ENCODE results near the gene RTL10. TPM values are rescaled to one million over a fixed set of nuclear protein-coding genes. Genes with fewer than 3 reads are reported as not detected.

Gene RTL10
- total RNA-seq, 1 donor from 2014 or later = 16.7 TPM

GRCh38 chr22:19876314-19876940 is 21.8 kb upstream of the RTL10 start:
- intact Hi-C loops (cut with micrococcal nuclease) = no loop called here

DNA sequence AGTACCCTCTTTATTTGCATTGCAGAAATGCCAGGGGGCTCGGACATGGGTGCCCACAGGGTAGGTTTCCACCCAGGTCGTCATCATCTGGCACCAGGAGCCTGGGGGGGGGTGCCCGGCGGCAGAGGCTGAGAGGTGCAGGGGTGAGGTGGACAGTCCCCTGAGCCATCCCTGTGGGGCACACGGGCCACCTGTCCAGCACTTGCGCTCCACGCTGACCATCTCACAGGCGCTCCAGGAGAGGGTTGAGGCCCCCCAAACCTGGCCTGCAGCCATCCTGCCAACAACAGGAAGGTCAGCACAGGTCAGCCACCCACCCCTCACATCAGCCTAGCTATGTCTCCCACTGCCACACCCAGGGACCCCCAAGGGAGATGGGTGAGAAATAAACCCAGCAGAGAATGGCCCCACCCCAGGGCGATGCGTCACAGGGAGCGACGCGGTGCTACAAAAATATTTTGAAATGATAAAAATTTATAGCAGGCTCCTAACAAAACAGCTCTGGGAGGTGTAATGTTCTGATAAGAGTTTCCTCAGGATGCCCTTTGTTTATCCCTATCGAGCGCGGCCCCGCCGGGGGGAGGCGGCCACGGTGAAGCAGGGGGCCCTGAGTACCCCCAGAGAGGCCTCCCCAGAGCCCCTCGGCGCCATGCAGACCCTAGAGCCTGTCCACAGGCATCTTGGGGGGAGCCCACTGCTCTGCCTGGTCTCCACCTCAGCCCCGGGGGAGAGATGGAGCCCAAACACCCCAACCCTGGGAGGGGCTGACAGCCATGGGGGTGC is 21.0 kb upstream of the RTL10 start:
- intact Hi-C loops (cut with micrococcal nuclease) = no loop called here

GRCh38 chr22:19875061-19875530 is 20.4 kb upstream of the RTL10 start:
- intact Hi-C loops (cut with micrococcal nuclease) = no loop called here

- intact Hi-C loops (cut with micrococcal nuclease) = no loop called here
These were observed 19.8 kb upstream of the RTL10 start for GRCh38 chr22:19874307-19875060.

DNA sequence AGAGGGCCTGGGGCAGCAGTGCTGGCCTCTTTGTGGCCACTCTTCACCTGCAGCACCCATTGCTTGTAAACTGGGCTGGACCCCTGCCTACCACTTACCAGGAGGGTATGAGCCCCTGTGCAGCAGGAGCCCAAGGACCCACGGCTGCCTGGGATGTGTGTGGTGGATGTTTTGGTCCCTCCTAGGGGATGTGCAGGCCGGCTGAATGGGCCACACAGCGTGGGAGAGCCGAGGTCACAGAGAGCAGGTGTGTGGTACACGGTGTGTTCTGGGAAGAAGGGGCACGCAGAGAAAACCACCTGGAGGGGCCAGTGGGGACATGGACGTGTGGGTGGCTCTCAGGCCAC is 19.3 kb upstream of the RTL10 start:
- intact Hi-C loops (cut with micrococcal nuclease) = no loop called here

GRCh38 chr22:19873138-19873959 is 18.7 kb upstream of the RTL10 start:
- intact Hi-C loops (cut with micrococcal nuclease) = no loop called here

DNA sequence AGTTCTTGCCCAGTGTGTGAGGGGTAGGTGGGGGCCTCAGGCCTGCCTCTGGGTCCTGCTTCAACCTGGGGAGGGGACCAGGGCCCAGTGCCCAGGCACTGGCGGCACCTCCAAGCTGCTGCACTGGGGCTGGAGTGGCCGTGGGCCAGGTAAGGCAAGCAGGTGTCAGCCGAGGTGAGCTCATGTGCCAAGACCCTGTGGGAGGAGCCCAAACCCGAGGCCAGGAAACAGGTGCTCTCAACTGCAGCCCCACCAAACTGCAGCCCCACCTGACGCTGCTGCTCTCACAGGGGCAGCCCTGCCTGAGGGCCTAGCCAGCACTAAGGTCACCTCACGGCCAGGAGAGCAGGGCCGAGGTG is 18.1 kb upstream of the RTL10 start:
- intact Hi-C loops (cut with micrococcal nuclease) = no loop called here

- intact Hi-C loops (cut with micrococcal nuclease) = no loop called here
These were observed 17.4 kb upstream of the RTL10 start for GRCh38 chr22:19871845-19872778.

DNA sequence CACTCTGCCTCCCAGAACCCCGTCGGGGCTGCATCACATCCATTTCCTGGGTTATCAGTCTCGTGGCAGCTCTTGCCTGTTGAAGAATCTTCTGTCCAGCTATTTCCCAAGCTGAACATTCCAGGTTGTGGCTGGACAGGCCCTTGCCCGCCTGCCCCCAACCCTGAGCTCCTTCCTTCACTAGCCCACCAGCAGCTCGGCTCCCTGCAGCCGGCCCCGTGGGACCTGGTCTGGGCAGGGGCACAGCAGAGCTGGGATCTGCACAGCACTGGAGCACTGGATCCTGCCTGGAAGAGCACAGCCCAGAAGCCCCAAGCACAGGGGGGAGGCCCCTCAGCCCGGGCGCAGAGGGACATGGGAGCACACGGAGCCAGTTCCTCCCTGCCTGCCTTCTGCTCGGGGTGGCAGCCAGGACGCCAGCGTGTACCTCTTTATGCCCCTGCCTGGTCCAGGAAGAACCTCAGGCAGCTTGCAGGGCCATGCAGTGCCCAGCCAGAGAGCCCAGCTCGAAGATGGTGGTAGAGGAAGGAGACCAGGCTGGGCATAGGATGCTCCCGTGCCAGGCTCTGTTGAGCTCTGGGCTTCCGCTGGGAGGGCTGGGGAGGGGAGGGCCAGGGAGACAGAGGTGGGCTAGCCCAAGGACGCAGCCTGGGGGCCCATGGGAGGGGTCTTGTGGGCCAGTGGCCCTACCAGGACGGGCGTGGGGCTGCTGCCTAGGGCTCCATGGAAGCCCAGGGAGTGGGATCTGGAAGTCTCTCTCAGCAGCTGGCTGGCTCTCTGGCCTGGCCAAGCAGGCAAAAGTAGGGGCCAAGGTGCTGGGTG is 16.6 kb upstream of the RTL10 start:
- intact Hi-C loops (cut with micrococcal nuclease) = no loop called here

- intact Hi-C loops (cut with micrococcal nuclease) = no loop called here
These were observed 15.7 kb upstream of the RTL10 start for GRCh38 chr22:19870153-19871022.

DNA sequence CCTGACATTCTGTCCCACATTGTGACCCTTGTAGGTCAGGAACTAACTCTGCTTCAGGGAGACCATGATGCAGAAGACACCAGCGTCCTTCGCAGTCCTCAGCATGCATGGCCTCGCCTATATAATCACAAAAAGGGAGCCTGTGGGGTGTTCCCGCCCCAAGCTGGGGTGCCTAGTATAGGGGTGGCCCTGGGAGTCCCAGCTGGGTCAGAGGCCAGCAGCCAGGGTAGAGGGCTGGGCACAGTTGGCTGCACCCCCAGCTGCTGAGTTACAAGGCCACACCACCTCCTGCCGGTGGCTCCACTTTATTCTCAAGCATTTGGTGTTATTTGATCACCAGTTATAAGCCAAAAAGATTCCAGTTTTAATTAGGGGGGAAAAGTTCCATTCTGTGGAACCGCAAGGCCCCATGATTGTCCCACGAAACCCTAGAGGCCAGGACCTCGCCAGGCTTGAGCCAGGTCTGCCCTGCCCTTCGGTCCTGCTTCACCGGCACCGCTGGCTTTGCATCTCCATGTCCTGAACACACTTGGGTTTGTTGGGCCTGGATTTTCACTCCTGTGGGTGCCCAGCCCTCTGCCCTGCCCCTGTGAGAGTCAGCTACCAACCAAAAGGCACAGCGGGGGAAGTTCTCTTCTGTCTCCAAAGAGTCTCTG is 15.0 kb upstream of the RTL10 start:
- intact Hi-C loops (cut with micrococcal nuclease) = no loop called here

DNA sequence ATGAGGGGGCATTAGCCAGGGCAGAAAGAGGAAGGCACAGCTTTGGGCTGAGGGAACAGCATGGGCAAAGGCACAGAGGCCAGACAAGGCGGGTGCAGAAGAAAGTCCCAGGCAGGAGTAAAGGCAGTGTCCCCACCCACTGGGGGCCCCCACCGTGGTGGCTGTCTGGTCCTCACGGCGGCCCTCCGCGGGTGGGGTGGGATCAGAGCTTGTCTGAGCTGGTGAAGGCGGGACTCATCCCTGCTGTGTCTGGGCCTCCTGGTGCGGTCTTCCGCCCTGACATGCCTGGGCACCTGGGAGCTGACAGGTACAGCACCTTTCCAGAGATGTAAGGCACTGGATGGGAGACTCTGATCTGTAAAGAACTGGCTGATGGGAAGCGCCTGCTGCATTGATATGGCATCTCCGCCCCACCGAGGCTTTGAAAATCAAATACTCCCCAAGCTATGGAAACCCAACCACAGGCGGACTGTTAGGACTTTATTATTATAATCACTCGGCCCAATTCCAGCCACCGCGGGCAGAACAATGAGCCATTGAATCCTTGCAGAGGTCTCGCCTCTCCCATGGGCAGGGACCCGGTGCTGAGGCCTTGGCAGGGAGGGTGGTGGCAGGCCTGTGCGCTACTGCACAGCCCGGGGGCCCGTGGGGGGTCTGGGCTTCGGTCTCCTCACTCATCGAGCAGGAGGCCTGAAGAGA is 14.2 kb upstream of the RTL10 start:
- intact Hi-C loops (cut with micrococcal nuclease) = no loop called here

GRCh38 chr22:19868333-19868732 is 13.7 kb upstream of the RTL10 start:
- intact Hi-C loops (cut with micrococcal nuclease) = no loop called here

GRCh38 chr22:19867617-19868016 is 12.9 kb upstream of the RTL10 start:
- intact Hi-C loops (cut with micrococcal nuclease) = no loop called here

DNA sequence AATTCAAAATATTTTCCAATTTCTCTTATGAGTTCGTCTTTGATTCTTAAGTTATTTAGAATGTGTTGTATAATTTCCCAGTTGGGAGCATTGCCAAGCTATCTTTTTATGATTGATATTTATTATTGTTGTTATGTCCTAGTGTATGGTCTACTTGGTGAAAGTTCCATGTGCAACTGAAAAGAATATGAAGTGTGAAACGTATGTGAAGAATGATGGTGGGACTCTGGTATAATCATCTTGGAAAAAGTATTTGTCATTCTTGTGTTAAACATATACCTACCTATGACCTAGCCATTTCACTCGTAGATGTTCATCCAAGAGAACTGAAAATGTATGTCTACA is 12.0 kb upstream of the RTL10 start:
- intact Hi-C loops (cut with micrococcal nuclease) = no loop called here

GRCh38 chr22:19865141-19865829 is 10.6 kb upstream of the RTL10 start:
- intact Hi-C loops (cut with micrococcal nuclease) = no loop called here

- intact Hi-C loops (cut with micrococcal nuclease) = no loop called here
These were observed 9.9 kb upstream of the RTL10 start for GRCh38 chr22:19864538-19865106.
